ENCODE results near the gene ZNF853. TPM values are rescaled to one million over a fixed set of nuclear protein-coding genes. Genes with fewer than 3 reads are reported as not detected.

ZNF853 gene
- polyA plus RNA-seq, 1 of the 3 experiments (the other 2 are of a cell fraction) = 15.9 TPM

DNA sequence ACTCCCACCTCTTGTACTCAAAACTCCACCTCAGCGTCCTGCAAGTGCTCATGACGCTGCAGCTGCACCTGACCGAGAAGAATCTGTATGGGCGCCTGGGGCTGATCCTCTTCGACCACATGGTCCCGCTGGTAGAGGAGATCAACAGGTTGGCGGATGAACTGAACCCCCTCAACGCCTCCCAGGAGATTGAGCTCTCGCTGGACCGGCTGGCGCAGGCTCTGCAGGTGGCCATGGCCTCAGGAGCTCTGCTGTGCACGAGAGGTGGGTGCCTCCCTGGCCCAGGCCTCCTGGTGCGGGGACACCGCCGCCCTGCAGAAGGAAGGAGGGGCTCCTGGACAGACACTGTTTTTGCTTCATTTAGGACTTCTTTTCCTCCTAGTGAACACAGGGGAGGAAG is 15.3 kb upstream of the ZNF853 start:
- Histone ChIP-seq H3K4me2 (no peak overlapping the region), H3K36me3 (replicated peaks in 1 of 2; ENCODE audit: control insufficient read depth in 1 of 2, insufficient read depth in 2 of 2, low read length in 1 of 2) (peaks cover 43 to 45% of the 10 kb centered on the region in 2 experiments), H2AFZ (ENCODE audit: low read depth) (no peak overlapping the region), H3K4me1 (ENCODE audit: control insufficient read depth in 1 of 2, insufficient read depth in 2 of 2, low read depth in 1 of 2, low read length in 1 of 2) (no peaks in the 10 kb centered on the region), H3K27me3 (ENCODE audit: insufficient read depth) (no peaks in the 10 kb centered on the region), H3K79me2 (ENCODE audit: insufficient read depth) (no peaks in the 10 kb centered on the region), H3K9me2 (no peaks in the 10 kb centered on the region), H4K20me1 (ENCODE audit: insufficient read depth) (no peaks in the 10 kb centered on the region; the same call in 1 of the 2 replicates), H3K9me3 (no peaks in the 10 kb centered on the region), H3K9ac (no peak overlapping the region), H3K4me3 (ENCODE audit: low read depth in 2 of 2, low read length in 1 of 2) (no peak overlapping the region), H3F3A (replicated peaks; ENCODE audit: insufficient read depth) (no peaks in the 10 kb centered on the region), H3K27ac (ENCODE audit: low read depth in 2 of 2, low read length in 1 of 2) (no peak overlapping the region)
- ChIA-PET CTCF (interaction anchor here (0.6 to 1.4 kb wide), 3 partner anchors 16 to 60 kb away, joined by 3 to 4 read pairs (median 3); partner anchors contain the start of gene ZNF853), POLR2A (no interaction called here)
- peak; percentile 19 for DNase-seq
- 96% methylated on average over 14 of the region's 15 CpGs for WGBS (ENCODE audit: low lambda C conversion rate)
- TF ChIP-seq EP300 (IDR thresholded peaks at IDR 0.05; ENCODE audit: borderline replicate concordance in 1 of 2, low read depth in 1 of 2, low read length in 1 of 2) = no peak

DNA sequence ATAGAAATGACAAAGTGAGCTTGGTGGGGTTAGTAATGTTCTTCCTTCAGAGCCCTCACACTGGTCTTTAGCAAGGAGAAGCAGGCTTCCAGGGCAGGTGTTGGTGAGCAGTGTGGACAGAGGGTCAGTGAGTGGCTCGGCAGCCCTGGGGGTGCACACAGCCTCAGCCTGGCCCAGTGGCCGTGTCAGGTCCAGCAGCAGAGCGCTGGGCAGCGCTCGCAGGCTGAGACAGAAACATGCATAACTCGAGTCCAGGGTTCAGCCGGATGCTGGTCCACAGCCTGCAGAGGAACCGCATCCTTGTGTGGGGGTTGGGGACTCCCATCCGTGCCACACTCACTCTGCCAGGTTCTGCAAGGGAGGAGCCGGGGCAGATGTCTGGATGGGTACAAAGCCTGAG is 11.0 kb upstream of the ZNF853 start:
- Histone ChIP-seq H3K9me2 (no peaks in the 10 kb centered on the region), H3F3A (replicated peaks; ENCODE audit: insufficient read depth) (no peaks in the 10 kb centered on the region), H2AFZ (ENCODE audit: low read depth) (no peak overlapping the region), H3K4me1 (ENCODE audit: control insufficient read depth in 1 of 2, insufficient read depth in 2 of 2, low read depth in 1 of 2, low read length in 1 of 2) (no peaks in the 10 kb centered on the region), H3K36me3 (replicated peaks in 1 of 2; ENCODE audit: control insufficient read depth in 1 of 2, insufficient read depth in 2 of 2, low read length in 1 of 2) (peaks cover 16 to 33% of the 10 kb centered on the region in 2 experiments), H3K9me3 (no peaks in the 10 kb centered on the region), H3K79me2 (ENCODE audit: insufficient read depth) (no peaks in the 10 kb centered on the region), H4K20me1 (ENCODE audit: insufficient read depth) (no peaks in the 10 kb centered on the region; the same call in 1 of the 2 replicates), H3K4me3 (ENCODE audit: low read depth in 2 of 2, low read length in 1 of 2) (no peak overlapping the region), H3K9ac (no peak overlapping the region), H3K27ac (ENCODE audit: low read depth in 2 of 2, low read length in 1 of 2) (no peak overlapping the region), H3K4me2 (no peak overlapping the region), H3K27me3 (ENCODE audit: insufficient read depth) (no peaks in the 10 kb centered on the region)
- ChIA-PET POLR2A (no interaction called here), CTCF (interaction anchor here (0.6 to 1.4 kb wide), 3 partner anchors 13 to 89 kb away, joined by 3 read pairs; partner anchors contain the start of gene ZNF316)
- 81% methylated on average over 8 of the region's 10 CpGs for WGBS (ENCODE audit: low lambda C conversion rate)
- DNase-seq = peak; percentile 36
- TF ChIP-seq TEAD4 (IDR thresholded peaks at IDR 0.05; ENCODE audit: borderline replicate concordance, insufficient read depth) = no peak
- no peak for TF ChIP-seq RCOR1 (IDR thresholded peaks at IDR 0.05; ENCODE audit: low read length)
- TF ChIP-seq, protein P1, sequence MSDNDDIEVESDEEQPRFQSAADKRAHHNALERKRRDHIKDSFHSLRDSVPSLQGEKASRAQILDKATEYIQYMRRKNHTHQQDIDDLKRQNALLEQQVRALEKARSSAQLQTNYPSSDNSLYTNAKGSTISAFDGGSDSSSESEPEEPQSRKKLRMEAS (IDR thresholded peaks at IDR 0.05; ENCODE audit: low read depth) = no peak
- no peak for TF ChIP-seq NRF1 (IDR thresholded peaks at IDR 0.05; ENCODE audit: low read depth, low read length)
- no peak for TF ChIP-seq RFX5 (IDR thresholded peaks at IDR 0.05; ENCODE audit: low read length)
- no peak for TF ChIP-seq GATA2 (CRISPR knock-in tag; IDR thresholded peaks at IDR 0.05)
- no peak for TF ChIP-seq TAF1 (IDR thresholded peaks at IDR 0.05; ENCODE audit: borderline replicate concordance, low read depth, low read length)
- no peak for TF ChIP-seq RAD21 (IDR thresholded peaks at IDR 0.05; ENCODE audit: low read length)
- TF ChIP-seq, protein P2, sequence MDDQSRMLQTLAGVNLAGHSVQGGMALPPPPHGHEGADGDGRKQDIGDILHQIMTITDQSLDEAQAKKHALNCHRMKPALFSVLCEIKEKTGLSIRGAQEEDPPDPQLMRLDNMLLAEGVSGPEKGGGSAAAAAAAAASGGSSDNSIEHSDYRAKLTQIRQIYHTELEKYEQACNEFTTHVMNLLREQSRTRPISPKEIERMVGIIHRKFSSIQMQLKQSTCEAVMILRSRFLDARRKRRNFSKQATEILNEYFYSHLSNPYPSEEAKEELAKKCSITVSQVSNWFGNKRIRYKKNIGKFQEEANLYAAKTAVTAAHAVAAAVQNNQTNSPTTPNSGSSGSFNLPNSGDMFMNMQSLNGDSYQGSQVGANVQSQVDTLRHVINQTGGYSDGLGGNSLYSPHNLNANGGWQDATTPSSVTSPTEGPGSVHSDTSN (IDR thresholded peaks at IDR 0.05) = no peak
- TF ChIP-seq, protein P3, sequence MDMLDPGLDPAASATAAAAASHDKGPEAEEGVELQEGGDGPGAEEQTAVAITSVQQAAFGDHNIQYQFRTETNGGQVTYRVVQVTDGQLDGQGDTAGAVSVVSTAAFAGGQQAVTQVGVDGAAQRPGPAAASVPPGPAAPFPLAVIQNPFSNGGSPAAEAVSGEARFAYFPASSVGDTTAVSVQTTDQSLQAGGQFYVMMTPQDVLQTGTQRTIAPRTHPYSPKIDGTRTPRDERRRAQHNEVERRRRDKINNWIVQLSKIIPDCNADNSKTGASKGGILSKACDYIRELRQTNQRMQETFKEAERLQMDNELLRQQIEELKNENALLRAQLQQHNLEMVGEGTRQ (IDR thresholded peaks at IDR 0.05; ENCODE audit: borderline replicate concordance, low read depth, low read length) = no peak
- no peak for TF ChIP-seq POLR2AphosphoS5 (IDR thresholded peaks at IDR 0.05; ENCODE audit: low read depth, low read length)
- TF ChIP-seq GABPA (IDR thresholded peaks at IDR 0.05; ENCODE audit: low read depth) = no peak
- TF ChIP-seq, protein P4, sequence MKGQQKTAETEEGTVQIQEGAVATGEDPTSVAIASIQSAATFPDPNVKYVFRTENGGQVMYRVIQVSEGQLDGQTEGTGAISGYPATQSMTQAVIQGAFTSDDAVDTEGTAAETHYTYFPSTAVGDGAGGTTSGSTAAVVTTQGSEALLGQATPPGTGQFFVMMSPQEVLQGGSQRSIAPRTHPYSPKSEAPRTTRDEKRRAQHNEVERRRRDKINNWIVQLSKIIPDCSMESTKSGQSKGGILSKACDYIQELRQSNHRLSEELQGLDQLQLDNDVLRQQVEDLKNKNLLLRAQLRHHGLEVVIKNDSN (IDR thresholded peaks at IDR 0.05; ENCODE audit: borderline replicate concordance, low read depth) = no peak
- TF ChIP-seq MXI1 (IDR thresholded peaks at IDR 0.05; ENCODE audit: low read depth, low read length) = no peak
